Endothelial cell of hepatic sinusoid (primary cell): Measurements from ENCODE around the gene VPS35L.

Experiments
- in situ Hi-C: cut with HindIII; loops from 2 replicates; pipeline ENCODE4 v1.10.0; 2017; ENCODE audit warnings: low sequenced_read_pairs

Gene VPS35L

DNA sequence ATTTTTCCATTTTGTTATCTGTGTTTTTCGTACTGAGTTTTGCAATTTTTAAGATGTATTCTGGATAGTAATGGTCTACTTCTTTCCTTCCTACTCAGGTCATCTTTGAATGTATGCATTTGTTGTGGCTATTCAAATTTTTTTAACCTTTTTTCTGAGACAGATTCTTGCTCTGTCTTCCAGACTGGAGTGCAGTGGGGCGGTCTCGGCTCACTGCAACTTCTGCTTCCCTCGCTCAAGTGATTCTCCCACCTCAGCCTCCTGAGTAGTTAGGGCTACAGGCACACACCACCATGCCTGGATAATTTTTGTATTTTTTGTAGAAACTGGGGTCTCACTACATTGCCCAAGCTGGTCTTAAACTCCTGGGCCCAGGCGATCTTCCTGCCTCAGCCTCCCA, 33.6 kb downstream of the VPS35L start:
- in situ Hi-C loops, result loop anchor here (5.0 kb wide), 1 partner anchor 83 kb away; no protein-coding TSS in a partner anchor

DNA sequence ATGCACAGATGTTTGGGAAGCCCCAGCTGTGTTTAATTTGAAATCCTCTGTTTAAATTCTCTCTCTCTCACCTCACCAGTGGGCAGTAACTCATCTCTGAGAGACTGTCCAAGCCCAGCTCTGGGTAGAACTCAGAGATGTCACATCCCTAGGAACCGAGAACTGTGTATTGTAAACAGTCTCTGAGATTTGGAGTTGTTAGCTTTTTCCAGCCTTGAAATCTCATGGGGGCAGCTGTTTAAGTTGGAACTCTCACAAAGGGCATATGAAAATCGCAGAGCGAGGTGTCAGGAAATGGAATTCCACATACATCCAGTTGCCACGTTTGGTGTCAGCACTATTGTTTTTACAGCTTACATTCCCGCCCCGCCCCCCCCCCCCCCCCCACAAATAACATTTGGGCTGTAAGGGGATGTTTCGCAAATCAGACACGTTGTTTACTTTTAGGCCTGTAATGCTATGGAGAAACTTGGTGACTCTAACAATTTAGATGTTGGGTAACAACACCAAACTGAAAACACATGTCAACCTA, 34.3 kb downstream of the VPS35L start:
- in situ Hi-C loops, result loop anchor here (5.0 kb wide), 1 partner anchor 82 kb away; no protein-coding TSS in a partner anchor

DNA sequence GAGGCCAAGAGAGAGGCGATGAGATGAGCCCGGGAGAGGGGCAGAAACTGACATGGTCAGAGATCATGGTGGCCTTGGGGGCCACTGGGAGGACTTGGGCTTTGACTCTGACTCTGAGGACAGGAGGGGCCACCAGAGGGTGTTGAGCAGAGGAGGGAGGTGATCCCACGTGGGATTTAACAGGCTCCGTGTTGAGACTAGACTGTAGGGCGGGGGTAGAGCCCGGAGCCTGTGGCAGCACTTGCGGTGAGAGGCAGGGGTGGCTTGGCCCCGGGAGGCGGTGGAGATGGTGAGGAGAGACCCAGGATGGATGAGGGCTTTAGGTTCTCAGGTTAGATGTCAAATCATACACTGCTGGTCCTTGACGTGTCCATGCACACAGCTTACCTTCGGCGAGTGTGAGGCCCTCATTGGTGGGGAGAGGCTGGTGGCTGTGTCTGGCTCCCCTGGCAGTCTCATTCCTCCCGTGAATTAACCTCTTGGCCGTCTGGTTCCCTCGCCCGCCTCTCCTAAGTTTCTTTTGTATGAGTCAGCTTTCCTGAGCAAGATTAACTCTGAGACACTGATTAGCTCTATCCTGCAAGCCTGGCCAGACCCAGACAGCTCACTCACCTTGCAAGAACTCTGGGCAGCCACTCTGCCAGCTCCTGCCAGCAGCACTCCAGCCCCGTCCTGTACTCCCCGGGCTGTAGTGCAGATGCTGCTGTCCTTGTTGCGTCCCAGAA, 39.7 kb downstream of the VPS35L start:
- in situ Hi-C loops, result no loop called here

DNA sequence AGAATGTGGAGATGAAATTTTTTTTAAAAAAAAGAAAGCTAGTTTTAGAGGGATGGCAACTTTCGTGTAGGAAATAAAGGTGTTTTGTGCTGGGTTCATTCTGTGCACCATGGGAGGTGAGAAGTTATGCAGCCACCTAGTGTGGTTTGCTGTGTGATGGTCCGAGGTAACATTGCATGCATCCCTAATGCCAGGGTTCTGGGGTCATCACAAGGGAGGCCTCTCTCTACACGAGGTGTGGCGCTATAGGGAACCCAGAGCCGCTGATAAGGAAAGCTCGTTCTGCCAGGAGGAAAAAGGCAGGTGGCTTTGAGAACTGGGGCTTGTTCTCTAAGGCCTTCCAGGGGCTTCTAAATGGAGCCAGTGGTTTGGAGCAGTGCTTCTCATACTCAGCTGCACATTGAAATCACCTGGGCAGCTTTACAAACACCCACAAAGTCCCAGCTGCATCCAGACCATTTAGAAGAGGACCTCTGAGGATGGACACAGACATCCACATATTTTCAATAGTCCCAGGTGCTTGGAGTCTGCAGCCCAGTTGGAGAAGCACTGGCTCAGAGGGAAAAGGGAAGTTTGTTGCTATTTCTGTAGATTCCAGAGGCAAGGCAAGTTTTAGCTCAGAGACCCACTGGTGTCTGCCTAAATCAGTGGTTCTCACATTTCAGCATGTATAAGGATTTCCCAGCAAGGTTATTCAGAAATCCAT, 43.5 kb downstream of the VPS35L start:
- in situ Hi-C loops, result no loop called here

DNA sequence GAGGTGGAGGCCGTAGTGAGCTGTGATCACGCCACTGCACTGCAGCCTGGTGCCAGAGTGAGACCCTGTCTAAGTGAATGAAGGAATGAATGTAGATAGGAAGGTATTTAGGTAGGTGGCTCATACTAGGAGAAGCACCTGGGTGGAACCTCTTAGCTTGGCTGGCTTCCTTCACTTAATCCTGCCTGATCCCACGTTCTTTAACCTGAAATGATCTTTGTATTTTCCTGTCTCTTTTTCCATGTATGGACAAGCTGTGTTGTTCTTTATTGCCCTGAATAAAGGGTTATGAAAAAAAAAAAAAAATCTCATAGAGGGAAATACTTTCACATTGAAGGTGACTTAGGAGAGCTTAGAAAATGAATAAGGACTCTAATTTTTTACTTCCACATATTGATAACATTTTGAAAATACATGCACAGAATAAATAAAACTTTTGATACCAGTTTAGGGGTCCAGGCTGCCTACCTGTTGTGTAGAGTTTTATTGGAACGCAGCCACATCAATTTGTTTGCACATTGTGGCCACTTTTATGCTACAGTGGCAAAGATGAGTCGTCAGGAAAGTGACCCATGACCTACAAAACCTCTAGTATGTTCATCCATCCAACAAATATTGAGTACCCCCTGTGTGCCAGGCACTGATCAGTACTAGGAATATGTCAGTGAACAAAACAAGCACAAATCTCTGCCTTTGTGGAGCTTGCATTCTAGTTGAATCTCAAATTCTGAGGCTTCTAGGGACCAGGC, 44.6 kb downstream of the VPS35L start:
- in situ Hi-C loops, result loop anchor here (5.0 kb wide), 1 partner anchor 287 kb away; no protein-coding TSS in a partner anchor

DNA sequence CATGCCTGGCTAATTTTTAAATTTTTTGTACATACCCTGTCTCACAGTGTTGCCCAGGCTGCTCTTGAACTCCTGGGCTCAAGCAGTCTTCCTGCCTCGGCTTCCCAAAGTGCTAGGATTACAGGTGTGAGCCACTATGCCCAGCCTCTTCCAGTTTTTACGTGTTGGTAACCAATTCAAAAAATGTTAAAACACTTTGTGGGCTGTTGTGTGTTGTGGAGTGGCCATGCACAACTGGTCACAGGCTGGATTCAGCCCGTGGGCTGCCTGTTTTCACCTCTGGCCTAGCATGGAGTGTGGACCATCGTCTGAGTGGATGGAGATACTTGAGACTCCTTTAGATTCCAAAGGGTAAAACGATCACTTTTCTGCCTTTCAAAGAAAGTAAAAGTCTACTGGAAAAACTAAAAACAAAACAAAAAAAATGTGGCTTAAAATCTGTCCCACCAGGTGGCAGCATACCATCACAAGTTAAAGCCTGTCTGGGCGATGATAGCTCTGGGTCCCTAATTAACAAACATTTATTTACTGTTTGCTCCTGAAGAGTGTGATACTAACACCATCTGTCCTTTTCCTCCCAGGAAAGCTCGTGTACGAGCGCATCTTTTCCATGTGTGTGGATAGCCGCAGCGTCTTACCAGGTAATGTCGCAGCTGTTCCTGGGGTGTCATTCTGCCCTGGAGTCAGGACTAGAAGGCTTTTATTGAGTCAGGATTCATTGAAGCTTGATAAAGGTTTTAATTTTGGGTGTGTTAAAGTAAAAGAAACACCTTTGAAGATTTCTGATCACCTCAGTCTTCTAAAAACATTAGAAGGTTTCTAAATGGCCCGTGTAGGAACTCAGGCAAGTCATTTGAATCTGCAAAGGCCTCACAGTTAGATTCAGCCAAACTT, 45.8 kb downstream of the VPS35L start:
- in situ Hi-C loops, result loop anchor here (5.0 kb wide), 1 partner anchor 286 kb away; no protein-coding TSS in a partner anchor

DNA sequence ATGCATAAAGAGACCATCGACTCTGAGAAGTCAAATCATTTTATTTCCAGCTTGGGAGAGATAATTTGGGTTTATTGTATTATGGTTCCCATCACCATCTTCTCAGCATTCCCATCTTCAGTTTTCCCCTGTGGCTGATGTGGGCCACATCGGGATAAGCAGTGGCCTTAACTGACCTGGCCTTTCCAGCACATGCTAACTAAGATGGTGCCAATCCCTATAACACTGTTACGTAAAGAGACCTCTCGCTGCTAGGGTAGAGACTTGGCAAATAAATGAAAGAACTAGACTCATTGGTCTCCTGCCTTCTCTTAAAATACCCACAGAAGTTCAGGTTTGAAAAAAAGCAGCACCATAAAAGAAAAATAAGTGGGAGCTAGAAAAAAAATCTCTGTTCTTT, 49.4 kb downstream of the VPS35L start:
- in situ Hi-C loops, result loop anchor here (5.0 kb wide), 1 partner anchor 282 kb away; no protein-coding TSS in a partner anchor

DNA sequence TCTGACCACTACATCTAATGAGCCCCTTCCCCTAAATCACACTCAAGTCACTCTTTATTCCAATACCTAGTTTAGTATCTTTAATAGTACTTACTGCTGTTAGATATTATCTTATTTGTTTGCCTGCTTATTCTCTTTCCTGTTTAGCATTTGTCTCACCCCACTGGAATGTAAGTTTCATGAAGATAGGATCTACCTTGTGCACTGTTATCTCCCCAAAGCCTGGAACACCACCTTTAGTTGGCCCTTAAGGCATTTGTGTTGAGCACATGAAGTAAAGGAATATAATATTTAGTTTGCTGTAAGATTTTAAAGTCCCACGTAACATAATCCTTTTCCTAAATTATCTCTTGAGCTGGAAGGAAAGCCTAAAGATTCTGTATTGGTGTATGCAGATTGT, 50.2 kb downstream of the VPS35L start:
- in situ Hi-C loops, result no loop called here

DNA sequence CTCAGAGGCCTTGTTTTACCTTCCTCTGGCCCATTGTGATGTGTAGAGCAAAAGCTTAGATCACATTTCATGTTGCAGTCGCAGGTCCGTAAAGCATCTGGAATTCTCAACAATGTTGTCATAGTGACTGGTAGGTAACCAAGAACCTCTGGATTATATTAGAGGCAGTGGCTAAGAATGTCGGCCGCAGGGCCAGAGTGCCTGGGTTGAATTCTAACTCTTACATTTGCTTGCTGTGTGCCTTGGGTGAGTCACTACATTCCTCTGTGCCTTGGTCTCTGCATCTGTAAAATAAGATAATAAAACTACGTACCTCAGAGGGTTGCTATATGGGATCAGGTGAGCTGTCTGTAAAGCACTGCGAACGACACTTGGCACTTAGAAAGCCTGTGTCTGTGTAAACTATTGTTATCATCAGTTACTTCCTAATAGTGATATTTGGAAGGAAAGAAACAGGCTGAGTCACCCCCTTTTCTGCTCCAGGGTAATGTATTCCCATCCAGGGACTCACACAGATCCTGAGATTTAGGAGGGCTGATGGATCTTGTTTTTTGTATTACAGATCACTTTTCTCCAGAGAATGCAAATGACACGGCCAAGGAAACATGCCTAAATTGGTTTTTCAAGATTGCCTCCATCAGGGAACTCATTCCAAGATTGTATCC, 52.2 kb downstream of the VPS35L start:
- in situ Hi-C loops, result no loop called here

DNA sequence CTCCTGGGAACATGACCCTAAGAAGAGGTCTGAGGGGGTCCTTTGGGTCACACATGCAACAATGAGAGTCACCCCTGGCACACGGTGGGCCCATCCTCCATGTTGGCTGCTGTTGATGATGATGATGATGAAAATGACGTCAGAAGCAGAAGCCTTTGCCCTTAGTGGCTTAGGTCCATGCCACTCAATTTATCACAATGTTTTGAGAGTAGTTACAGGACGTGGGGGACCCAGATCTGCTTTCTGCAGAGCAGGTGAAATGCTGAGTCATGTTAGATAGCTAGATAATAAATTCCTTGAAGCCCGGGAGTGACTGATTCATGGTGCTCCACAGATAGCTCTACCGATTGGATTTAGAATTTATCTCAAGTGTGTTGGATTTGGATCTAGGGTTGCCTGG, 53.9 kb downstream of the VPS35L start:
- in situ Hi-C loops, result no loop called here

DNA sequence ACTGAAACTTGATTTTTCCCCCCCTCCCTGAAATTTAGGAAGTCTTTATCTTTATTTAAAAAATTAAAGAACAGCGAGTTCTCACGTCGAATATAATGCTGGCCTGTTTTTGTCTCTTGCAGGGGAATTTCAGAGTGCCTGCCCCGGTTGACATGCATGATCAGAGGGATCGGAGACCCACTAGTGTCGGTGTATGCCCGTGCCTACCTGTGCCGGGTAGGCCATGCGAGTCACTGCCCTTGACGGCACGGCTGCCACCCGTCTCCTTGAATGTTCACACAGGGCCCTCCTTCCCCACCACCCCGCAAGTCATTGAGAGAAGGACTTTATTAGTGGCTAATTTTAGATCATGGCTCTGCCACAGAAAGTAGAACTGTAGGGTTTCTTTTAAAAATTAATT, 54.7 kb downstream of the VPS35L start:
- in situ Hi-C loops, result no loop called here

DNA sequence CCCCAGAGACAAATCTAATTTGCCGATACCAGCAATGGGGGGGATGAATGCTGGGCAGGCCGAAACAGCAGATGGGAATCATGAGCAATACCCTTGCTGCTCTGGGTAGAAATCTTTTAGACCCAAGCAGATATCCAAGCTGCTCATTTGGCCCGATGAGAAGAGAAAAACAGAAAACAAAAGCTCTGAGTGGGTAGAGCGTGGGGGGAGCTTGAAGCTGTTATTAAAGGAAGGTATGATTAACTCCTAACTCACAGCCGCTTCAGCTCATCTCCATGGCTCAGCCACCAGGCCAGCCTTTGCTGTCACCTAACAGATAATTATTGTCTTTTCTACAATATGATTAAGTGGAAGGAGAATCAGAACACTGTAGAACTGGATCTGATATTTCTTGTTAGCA, 58.3 kb downstream of the VPS35L start:
- in situ Hi-C loops, result no loop called here

DNA sequence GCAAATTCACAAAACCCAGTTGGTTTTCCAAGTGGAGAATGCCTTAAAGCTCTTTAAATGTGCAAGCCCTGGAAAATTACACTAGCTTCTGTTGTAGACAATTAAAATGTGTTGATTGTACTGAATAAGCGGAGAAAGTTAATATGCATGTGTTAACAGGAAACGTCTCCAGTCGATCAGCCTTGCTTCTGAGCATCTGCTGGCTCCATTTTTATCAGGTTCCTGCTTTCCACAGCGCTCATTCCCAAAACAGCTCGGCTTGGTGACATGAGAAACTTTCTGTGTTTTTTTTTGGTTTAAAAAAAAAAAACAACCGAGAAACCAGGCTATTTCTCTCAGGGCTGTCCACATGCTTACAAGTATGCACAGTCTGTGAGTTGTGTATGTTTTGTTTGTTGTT, 60.7 kb downstream of the VPS35L start:
- in situ Hi-C loops, result no loop called here

DNA sequence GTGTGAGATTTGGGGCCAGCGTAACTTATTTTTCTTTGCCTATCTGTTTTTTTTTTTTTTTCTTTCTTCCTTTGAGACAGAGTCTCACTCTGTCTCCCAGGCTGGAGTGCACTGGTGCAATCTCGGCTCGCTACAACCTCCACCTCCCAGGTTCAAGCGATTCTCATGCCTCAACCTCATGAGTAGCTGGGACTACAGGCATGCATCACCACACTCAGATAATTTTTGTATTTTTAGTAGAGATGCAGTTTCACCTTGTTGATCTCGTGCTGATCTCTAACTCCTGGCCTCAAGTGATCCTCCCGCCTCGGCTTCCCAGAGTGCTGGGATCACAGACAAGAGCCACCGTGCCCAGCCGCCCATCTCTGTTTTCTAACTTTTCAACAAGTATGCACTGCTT, 63.4 kb downstream of the VPS35L start:
- in situ Hi-C loops, result no loop called here

DNA sequence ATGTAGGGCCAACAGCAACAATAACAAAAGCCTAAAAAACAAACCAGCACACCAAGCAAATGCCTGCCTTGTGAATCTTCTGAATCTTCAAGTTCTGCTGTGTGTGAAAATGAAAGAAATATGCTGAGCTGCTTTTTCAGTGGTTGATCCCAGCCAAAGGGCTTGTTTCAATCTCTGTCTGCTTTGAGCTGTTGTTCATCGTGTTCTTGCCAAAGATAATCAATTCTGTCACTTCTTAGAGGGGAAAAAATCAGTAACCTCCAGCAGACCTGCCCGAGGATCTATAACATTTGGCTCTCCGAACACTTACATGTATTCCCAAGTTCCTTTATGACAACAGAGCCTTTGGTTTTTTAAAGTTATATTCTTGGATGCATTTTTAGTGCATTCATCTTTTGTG, 65.9 kb downstream of the VPS35L start:
- in situ Hi-C loops, result no loop called here

DNA sequence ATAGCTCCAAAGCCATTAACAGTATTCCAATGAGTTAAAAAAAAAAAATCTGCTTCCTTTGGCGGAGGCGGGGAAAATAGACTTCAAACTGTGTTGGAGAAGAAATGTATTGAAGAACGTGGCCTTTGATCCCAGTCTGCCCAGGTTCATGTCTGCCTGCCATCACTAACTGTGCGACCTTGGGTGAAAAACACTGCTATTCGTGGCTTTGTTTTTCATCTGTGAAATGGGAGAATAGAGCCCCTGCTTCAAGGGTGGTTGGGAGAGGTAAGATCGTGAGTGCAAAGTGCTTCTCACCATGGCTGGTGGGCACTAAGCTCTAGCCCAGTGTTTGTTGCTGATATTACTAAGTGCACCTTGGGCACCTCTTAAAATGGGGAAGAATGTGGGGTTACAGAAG, 69.5 kb downstream of the VPS35L start:
- in situ Hi-C loops, result no loop called here

DNA sequence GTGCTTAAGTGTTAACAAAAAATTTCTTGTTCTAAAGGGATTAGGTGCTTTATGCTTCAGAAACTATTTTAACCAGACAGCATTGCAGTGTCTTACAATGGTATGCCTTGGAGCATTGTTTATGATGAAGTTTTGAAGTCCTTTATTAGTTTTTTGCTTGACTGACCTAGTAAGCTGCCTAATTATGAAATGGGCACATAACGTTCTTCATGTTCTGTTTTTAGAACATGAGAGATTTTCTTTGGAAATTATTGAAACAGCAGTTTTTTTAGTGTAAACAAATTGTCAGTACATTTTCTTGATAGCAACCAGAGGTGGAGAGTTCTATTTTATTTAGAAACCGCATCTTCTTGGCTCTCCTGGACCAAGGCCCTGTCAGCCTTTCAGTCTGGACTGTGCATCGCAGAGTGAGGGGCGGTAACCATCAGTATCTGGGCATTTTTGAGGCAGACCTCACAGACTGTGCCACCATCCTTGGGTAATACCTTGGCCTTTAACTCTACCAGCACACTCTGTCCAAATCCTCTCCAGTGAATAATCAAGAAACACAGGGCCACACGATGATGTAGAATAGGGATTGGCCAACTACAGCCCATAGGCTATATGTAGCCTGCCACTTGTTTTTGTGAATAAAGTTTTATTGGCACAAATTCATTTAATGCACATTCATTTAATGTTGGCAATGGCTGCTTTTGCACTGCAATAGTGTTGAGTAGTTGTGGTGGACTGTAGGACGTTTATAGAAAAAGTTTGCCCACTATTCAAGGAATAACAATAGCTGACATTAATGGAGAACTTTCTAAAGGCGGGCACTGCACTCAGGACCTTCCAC, 81.1 kb downstream of the VPS35L start:
- in situ Hi-C loops, result no loop called here

DNA sequence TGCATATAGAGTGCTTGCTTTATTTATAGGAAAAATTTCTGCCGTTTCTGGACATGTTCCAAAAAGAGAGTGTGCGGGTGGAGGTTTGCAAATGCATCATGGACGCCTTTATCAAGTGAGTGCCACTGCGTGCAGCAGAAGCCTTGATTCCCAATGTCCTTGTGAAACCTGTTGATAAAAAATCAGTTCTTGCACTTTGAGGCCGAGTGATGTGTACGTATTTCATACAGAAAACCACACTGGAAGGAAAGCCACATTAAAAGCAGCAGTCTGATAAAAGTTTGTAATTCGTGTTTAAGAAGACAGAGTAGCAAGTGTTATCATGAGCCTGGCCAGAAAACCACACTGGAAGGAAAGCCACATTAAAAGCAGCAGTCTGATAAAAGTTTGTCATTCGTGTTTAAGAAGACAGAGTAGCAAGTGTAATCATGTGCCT, 84.5 kb downstream of the VPS35L start:
- in situ Hi-C loops, result no loop called here

DNA sequence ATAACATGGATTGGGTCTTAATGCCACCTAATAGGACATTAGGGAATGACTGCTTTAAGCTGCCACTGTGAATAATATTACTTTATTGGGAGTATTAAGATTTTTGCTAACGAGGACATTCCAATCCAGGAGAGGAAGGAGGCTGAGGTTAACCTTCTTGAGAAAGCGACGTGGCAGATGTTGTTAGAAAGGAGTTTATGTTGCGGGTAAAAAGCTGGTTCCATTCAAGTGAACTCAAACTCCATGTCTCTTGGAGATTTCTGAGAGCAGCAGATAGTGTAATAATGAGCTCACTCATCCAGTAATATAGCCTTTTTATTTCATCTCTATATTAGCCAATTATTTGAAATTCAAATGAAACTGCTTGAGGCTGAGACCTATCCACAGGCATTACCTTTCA, 87.0 kb downstream of the VPS35L start:
- in situ Hi-C loops, result no loop called here
